ENCODE measurements around the gene SLCO6A1.
"Not testable (repeated sequence)": the region's sequence is repeated elsewhere in the genome, so short reads cannot be mapped to it uniquely, and the experiment has no call there.

The SLCO6A1 gene, protein sequence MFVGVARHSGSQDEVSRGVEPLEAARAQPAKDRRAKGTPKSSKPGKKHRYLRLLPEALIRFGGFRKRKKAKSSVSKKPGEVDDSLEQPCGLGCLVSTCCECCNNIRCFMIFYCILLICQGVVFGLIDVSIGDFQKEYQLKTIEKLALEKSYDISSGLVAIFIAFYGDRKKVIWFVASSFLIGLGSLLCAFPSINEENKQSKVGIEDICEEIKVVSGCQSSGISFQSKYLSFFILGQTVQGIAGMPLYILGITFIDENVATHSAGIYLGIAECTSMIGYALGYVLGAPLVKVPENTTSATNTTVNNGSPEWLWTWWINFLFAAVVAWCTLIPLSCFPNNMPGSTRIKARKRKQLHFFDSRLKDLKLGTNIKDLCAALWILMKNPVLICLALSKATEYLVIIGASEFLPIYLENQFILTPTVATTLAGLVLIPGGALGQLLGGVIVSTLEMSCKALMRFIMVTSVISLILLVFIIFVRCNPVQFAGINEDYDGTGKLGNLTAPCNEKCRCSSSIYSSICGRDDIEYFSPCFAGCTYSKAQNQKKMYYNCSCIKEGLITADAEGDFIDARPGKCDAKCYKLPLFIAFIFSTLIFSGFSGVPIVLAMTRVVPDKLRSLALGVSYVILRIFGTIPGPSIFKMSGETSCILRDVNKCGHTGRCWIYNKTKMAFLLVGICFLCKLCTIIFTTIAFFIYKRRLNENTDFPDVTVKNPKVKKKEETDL
- total RNA-seq, result 0 to 3.0 (median 0) reads per million in 17 experiments

DNA sequence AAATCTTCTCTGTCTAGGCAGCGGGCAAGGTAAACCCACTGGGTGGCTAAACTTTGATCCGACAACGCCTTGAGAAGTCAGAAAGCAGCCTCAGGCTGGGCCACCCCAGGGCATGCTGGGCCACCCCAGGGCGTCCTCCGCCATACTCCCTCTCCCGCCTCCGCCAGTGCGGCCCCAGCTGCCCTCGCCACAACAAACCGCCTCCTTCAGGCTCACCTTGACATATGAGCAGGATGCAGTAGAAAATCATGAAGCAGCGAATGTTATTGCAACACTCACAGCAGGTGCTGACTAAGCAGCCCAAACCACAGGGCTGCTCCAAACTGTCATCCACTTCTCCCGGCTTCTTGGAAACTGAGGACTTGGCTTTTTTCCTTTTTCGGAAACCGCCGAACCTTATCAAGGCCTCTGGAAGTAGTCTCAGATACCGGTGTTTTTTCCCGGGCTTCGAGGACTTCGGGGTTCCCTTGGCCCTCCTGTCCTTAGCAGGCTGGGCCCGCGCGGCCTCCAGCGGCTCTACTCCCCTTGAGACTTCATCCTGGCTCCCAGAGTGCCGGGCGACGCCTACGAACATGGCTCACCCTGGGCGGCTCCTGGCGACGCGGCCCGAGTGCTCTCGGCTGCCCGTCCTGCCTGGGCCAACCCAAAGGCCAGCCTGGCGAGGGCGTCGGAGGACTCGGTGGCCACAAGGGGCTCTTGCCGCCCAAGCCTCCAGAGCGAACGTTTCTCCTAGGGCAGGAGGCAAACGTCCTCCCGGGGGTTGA, at the start of gene SLCO6A1:
Gene SLCO6A1, minus strand, starts transcription at position 731 of the 764 bp plus-strand sequence. Its CDS starts 157 bp downstream, at position 574.
- DNase-seq, result no peak

DNA sequence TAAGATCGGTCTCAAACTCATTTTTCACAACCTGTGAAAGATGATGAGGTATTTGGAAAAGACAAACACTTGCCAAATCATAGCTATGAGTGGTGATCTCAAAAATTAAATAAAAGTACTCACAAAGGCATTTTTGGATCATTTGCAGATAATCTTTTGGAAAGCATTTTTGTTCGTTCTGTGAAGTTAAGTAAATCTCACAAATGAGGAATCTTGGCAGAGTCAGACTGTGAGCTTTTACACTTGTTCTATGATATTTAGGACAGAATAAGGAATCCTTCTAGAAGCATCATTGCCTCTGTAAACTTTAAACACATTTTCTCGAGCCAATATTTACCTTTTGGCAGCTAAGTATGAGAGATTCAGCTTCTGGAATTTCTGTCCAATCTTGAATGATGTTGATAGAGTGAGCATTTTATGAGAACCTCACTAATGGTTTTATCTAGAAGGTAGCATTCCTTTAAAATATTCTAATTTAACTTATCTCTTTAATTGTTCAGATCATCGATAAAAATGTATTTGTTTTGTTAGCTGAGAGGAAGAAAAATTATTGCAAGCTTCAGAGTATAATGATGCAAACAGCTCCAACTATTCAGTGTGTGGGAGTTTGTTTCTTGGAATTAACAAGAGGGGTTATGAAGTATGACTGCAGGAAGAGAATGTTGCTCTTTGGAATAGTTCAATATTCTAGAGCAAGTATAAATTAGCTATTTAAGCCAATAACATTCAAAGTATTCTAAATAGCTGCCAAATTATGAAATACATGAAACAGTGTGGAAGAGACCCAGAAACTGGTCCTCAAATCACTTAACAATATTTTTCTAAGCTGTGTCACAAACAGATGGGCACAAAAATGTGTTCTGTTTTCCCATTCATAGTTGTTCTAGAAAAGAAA, 48.6 kb upstream of the SLCO6A1 start:
- DNase-seq, result no peak

DNA sequence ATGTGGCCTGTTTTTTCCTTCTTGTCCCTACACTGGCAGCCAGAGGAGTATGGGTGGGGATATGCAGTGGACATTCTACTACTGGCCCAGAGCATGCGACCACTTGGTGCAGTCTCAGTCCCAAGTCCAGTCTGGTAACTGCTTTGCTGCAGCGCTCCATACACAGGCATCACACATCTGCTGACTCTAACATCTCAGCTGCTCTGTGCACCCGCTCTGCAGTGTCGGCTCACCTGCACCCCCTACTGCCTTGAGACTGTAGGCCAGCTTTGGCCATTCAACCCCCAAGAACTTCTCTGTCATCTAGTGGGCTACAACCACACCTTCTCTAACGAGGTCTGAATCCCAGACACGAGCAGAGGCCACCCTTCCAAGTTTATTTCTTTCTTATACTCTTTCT, 46.4 kb upstream of the SLCO6A1 start:
- peak in 2 of 4 experiments; percentile 14 to 15 for DNase-seq

DNA sequence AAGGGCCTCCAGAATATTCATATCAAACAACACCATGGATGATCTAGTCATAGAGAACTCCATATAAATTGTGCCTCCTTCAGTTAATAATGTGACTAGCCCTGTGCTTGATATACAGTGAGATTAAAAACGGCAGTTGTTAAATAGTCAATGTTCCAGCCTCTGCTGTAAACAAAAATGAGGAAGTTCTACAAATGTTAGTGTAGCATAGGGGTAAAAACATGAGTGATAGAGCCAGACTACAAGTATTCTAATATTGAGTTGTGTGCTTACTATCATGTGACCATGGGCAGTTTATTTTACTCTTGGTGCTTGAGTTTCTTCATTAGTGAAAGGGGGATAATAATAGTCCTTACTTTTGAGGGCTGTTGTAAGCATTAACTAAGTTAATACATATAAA, 43.3 kb upstream of the SLCO6A1 start:
- peak in 2 of 4 experiments; percentile 8 to 28 for DNase-seq

DNA sequence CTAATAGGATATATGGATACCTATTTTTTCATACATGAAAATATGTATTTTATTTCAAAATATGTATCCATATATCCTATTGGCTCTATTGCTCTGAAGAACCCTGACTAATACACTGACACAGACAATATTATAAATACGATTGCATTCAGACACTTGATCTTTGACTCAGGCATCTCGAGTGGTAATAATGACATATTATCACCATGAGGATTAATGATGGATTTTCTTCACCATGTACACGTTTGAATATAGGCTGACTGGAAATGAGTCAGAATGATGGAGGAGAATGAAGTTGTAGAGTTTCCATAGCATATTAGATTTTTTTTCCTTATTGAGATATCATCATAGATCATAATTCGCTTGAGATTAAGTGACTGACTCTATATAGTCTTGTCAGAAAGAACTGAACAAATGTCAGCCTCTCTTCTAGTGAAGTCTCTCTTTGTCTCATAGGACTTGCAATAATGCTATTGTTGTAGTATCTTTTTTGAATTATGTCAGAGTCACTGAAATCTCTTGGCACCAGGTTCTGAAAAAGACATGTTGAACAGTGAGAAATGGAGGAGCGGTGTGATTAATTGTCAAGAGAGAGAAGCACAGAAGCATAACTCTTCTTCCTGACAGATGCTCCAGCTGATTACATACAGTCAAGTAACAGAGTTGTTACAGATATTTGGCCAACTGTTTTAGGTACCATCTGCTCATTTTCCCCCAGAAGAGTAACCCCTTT, 41.4 kb upstream of the SLCO6A1 start:
- no peak for DNase-seq

DNA sequence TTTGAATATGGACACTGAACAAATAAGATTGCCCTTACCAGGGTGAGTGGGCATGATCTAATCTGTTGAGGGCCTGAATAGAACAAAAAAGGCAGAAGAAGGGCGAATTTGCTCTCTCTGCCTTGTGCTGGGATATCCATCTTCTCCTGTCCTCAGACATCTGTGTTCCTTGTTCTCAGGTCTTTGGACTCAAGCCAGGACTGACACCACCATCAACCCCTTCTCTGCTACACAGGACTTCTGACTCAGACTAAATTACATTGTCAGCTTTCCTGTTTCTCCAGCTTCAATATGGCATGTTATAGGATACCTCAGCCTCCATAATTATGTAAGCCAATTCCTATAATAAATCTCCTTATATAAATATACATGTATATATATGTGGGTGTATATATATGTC, 40.8 kb upstream of the SLCO6A1 start:
- DNase-seq, result no peak

DNA sequence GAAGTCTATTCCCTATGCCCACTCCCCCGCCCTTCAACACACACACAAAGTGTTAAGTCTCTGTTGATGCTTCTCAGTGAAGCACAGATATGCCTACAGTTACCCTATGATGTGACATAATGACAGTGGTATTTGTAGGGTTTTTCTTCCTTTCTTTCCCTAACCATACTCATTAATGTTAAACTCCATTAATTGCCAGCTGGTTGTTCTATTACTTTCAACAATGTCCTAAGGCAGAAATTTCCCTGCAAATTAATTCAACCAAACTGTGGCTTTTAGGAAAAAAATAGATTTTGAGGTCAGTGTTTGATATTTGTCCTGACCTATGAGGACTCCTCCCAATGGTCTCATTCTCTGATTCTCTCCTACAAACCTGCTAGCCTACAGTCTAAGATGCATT, 38.2 kb upstream of the SLCO6A1 start:
- no peak for DNase-seq

DNA sequence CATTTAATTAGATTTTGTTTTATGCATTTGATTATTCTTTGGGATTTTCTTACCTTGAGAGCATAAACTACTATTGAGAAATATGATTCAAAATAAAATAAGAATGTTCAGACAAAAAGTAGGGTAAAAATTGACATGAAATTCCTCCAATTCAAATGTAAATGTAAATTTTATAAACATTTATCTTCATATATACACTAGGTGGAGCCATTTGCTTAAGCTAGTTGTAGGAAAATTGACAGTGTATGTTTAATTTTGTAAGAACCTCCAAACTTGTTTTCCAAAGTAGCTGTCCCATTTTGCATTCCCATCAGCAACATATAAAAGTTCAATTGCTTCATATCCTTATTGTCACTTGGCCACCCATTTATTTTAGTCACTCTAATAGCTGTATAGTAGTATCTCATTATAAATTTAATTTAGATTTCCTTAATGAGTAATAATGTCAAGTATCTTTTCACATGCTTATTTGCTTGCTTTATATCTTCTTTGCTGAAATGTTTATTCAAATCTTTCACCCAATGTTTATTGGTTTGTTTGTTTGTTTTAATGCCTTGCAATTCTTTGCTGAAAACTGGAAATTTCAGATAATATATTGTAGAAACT, 37.6 kb upstream of the SLCO6A1 start:
- DNase-seq, result peak in 2 of 4 experiments; percentile 40 to 61

DNA sequence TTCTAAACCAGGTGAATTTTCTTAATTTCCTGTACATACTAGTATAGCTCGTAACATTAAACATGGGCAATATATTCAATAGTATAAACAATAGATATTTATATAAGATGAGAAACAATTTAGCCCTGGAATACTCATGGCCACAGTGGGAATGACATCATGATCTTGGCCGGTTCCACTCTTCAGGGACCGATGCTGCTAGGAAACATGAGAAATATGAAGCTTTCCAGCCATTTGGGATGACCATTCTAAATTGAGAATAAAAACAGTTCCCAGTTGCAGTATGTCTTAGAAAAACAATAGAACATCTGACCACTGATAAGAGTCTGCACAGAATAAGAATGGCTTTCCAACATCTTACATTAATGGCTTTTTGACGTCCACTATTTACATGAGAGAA, 33.3 kb upstream of the SLCO6A1 start:
- DNase-seq, result no peak

DNA sequence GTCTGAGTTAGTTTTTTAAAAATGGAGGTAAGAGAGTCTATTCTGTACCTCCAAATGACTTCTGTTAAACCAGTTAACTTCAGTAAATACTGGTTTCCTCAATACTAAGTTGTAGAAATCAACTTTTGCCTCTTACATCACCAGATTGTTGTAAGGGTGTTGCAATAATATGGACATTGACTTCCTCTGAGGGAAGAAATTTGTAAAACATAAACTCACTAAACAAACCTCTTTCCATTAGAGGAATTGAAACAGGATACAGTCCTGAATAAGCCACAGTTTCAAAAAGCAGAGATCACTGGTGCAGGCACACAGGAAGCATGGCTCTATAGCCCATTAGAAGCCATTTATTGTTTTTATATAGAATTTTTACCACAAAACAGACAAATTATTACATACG, 32.7 kb upstream of the SLCO6A1 start:
- peak; percentile 56 to 92 (median 77) for DNase-seq

DNA sequence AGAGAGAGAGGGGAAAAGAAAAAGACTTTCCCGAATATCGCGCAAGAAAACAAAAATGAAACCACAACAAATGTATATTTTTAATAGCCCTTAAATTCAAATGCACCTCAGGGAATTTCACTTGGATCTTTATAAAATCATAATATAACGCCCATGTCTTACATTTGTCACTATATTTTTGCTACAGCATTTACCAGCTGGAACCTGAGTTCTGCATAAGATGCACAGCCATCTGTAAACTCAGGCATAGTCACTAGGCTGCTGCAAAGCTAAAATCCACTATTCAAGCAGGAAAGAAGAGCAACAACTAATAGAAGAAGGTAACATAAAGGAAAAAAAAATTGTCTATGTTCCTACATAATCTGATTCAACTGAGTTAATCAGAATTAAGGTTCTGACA, 30.6 kb upstream of the SLCO6A1 start:
- no peak for DNase-seq

DNA sequence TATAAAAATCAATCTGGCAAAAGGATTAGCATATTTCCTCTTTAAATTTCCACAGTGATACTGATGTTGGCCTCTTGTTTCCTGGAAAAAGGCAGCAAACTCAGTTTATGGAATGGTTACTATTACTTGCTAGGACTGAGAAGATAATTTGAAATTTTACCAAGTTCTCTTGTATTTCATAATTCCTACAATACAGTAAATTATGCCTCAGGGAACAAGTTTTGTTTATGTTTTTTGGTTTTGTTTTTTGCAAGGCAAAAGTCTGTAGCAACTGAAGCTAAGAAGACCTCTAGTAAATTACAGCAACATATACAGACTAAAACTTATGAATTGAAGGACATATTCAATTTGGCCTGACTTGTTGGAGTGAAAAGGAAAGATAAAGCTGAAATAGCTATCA, 30.2 kb upstream of the SLCO6A1 start:
- no peak for DNase-seq

DNA sequence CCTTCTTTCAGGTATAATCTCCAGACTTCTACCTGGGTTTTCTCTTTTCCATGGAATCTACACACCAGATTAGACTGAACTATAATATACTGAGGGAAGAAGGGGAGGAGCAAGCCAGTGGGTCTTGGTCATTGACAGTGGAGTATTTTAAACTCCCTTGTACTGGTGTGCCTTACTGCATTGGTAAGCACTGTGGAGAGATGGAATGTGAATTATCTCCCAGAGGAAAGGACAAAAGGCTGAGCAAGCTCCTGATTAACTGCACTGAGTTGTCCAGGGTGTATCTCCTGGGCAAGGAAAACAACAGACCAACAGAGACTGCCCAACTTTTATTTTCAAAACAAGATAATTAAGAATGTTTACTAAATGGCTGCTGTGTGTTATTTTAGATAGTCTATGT, 29.8 kb upstream of the SLCO6A1 start:
- DNase-seq, result no peak

DNA sequence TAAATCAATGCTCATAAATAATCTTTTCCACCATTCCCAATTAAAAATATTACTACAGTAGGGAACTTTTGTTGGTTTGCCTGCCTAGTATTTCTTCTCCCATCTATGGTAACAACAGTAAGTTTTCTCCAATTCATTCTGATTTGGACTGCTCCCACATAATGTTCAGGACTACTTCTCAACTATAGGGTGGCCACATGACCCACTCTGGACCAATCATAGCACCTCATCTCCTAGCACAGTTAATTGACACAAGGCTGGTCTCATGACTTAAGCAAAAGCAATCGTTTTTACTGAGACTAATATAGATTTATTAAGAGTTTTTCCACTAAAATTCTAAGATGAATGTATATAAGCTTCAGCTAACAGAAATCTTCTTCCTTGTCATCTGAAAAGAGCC, 28.7 kb upstream of the SLCO6A1 start:
- no peak for DNase-seq

DNA sequence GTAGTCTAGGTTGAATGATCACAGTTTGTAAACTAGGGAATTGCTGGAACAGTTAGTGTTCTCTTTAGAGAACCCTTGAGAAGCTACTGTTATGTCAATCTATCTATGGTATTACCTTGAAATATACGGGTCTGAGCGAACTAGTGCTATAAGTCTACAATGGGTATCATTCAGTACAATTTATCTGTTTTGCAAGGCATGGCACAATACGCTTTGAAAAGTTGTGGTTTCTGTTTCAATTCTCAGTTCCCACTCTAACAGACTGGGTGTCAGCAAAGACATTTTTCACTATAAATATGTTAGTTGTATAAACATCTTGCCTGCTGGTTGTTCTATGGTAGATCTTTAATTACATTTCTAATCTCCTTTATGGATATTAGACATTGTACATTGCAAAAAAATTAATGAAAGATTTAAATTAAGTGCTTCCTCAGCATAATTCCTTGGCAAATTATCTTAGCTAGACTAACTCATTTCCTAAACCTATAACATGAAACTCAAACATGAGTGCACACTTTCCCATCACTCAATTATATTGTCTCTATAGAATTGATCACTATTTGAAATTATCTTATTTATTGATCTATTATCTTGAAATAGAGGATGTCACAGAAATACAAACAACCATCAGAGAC, 24.9 kb upstream of the SLCO6A1 start:
- DNase-seq, result peak in 3 of 4 experiments; percentile 5 to 60 (median 32)

DNA sequence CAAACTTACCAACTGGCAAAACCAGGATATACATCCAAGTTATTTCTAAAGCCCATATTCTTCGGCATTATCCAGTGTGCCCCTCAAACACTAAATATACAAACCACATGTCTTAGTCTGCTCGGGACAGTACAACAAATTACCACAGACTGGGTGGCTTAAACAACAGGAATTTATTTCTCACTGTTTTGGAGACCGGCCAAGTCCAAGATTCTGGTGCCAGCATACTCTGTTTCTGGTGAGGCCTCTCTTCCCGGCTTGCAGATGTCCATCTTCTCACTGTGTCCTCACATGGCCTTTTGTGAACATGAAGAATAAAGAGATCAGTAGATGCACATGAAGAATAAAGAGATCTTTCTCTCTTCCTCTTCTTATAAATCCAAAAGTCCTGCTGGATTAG, 12.9 kb upstream of the SLCO6A1 start:
- no peak for DNase-seq

DNA sequence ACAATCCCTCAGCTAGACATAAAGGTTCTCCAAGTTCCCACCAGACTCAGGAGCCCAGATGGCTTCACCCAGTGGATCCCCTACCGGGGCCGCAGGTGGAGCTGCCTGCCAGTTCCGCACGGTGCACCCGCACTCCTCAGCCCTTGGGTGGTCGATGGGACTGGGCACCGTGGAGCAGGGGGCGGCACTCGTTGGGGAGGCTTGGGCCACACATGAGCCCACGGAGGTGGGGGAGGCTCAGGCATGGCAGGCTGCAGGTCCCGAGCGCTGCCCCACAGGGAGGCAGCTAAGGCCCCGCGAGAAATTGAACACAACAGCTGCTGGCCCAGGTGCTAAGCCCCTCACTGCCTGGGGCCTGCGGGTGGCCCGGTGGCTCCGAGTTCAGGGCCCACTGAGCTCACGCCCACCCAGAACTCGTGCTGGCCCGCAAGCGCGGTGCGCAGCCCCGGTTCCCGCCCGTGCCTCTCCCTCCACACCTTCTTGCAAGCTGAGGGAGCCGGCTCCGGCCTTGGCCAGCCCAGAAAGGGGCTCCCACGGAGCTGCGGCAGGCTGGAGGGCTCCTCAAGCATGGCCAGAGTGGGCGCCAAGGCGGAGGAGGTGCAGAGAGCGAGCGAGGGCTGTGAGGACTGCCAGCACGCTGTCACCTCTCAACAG, 7.4 kb downstream of the SLCO6A1 start:
- not testable (repeated sequence) for DNase-seq

DNA sequence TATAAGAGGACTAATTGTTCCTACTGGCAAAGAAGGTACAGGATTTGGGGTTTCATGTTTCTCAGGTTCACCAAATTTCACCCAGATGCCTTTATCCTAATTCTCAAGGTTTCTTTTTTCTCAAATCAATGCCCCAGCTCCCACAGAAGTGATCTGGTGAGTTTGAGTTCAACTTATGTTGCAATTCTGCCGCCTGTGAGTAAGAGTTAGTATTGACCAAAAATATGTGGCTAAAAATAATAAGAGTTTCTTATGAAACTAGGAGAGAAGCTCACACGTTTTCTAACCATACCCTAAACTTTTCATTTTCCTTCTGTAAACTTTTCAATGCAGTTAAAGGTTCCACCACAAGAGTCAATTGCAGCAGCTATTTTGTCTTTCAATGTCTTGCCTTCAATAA, 15.1 kb downstream of the SLCO6A1 start:
- peak; percentile 9 to 48 (median 33) for DNase-seq

DNA sequence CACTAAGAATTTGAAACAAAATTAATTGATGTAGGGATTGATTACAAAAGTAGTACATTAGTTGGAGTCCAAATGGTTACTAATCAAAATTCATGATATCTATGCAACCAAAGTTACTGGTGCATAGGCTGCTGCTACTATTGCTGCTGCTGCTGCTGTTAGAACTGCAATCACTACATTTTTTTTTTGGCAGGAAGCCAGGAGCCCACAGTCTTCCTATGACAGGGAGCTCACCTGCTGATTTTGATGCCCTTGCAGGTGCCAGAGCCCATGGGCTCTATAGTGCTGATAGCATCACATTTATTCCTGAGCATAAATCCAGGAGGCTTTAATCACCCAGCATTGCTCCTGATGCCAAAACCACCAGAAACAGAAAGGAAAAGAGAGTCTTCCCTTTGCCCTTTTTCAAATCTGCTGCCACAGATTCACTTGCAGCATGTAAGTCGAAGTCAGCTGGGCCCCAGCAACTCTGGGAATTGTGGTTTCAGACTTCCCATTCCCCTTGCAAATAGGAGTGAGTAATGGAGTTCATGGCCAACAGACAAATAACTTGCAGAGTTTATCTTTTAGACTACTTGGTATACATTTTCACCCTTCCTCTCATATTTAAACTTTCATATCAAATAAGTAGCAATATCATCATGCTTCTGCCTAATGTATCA, 17.6 kb downstream of the SLCO6A1 start:
- DNase-seq, result peak; percentile 19 to 55 (median 38)

All from suppressor macrophage (primary cell).